ENCODE measurements around the gene ADARB2. TPM values are rescaled to one million over a fixed set of nuclear protein-coding genes. Genes with fewer than 3 reads are reported as not detected.

Gene ADARB2
- polyA plus RNA-seq, 1 of the 3 experiments (the other 2 are of a cell fraction): not detected

DNA sequence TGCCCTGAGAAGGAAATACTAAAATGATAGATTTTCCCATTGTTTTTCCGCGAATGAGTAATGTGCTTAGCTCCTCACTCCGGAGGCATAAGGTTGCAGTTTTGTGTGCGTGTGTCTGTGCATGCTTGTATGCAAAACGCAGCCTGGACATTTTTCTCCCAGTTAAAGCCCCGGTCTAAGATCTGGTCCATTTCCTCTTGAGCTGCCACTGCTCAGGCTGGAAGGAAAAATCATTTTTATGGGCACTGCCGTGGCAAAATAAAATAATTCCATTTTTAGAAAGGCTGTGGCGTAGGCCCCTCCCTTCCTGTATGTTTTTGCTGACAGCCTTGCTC is 420.5 kb downstream of the ADARB2 start:
- H3K27ac ChIP-seq (ENCODE audit: low read depth in 2 of 2, low read length in 1 of 2): peak overlapping the region in 1 of 2 experiments; percentile 28; a peak in 1 of 4 replicates
- H3K9me2 ChIP-seq: no peaks in the 10 kb centered on the region
- no peak overlapping the region for H3K4me3 ChIP-seq (ENCODE audit: low read depth in 2 of 2, low read length in 1 of 2)
- no peaks in the 10 kb centered on the region for H3F3A ChIP-seq (replicated peaks; ENCODE audit: insufficient read depth)
- H3K79me2 ChIP-seq (ENCODE audit: insufficient read depth): no peaks in the 10 kb centered on the region
- H3K4me2 ChIP-seq: no peak overlapping the region
- DNase-seq: no peak
- no peaks in the 10 kb centered on the region for H3K36me3 ChIP-seq (replicated peaks in 1 of 2; ENCODE audit: control insufficient read depth in 1 of 2, insufficient read depth in 2 of 2, low read length in 1 of 2)
- CTCF ChIA-PET: interaction anchor here (1.9 kb wide), 1 partner anchor 44 kb away, joined by 4 read pairs; no protein-coding TSS in a partner anchor
- peaks cover 0 to 6% of the 10 kb centered on the region in 2 experiments; a peak in 1 of 4 replicates for H3K4me1 ChIP-seq (ENCODE audit: control insufficient read depth in 1 of 2, insufficient read depth in 2 of 2, low read depth in 1 of 2, low read length in 1 of 2)
- no peaks in the 10 kb centered on the region for H4K20me1 ChIP-seq (ENCODE audit: insufficient read depth)
- no peak overlapping the region for H2AFZ ChIP-seq (ENCODE audit: low read depth)
- TF ChIP-seq, protein P1, sequence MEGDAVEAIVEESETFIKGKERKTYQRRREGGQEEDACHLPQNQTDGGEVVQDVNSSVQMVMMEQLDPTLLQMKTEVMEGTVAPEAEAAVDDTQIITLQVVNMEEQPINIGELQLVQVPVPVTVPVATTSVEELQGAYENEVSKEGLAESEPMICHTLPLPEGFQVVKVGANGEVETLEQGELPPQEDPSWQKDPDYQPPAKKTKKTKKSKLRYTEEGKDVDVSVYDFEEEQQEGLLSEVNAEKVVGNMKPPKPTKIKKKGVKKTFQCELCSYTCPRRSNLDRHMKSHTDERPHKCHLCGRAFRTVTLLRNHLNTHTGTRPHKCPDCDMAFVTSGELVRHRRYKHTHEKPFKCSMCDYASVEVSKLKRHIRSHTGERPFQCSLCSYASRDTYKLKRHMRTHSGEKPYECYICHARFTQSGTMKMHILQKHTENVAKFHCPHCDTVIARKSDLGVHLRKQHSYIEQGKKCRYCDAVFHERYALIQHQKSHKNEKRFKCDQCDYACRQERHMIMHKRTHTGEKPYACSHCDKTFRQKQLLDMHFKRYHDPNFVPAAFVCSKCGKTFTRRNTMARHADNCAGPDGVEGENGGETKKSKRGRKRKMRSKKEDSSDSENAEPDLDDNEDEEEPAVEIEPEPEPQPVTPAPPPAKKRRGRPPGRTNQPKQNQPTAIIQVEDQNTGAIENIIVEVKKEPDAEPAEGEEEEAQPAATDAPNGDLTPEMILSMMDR (IDR thresholded peaks at IDR 0.05): no peak
- TF ChIP-seq FOXM1 (IDR thresholded peaks at IDR 0.05; ENCODE audit: low read depth) (no peak), EP300 (IDR thresholded peaks at IDR 0.05; ENCODE audit: borderline replicate concordance in 1 of 2, low read depth in 1 of 2, low read length in 1 of 2) (no peak), ZBTB33 (IDR thresholded peaks at IDR 0.05; ENCODE audit: borderline replicate concordance, low read depth) (no peak), GABPA (IDR thresholded peaks at IDR 0.05; ENCODE audit: low read depth) (no peak), JUND (IDR thresholded peaks at IDR 0.05) (no peak), FOXJ3 (CRISPR knock-in tag; IDR thresholded peaks at IDR 0.05) (no peak)
- TF ChIP-seq, protein P2, sequence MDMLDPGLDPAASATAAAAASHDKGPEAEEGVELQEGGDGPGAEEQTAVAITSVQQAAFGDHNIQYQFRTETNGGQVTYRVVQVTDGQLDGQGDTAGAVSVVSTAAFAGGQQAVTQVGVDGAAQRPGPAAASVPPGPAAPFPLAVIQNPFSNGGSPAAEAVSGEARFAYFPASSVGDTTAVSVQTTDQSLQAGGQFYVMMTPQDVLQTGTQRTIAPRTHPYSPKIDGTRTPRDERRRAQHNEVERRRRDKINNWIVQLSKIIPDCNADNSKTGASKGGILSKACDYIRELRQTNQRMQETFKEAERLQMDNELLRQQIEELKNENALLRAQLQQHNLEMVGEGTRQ (IDR thresholded peaks at IDR 0.05; ENCODE audit: borderline replicate concordance, low read depth, low read length): no peak
- 51% methylated on average over 8 of the region's 8 CpGs for WGBS (ENCODE audit: low lambda C conversion rate)
- POLR2A ChIA-PET: no interaction called here
- H3K9ac ChIP-seq: no peak overlapping the region
- H3K9me3 ChIP-seq: no peaks in the 10 kb centered on the region
- H3K27me3 ChIP-seq (ENCODE audit: insufficient read depth): no peaks in the 10 kb centered on the region

DNA sequence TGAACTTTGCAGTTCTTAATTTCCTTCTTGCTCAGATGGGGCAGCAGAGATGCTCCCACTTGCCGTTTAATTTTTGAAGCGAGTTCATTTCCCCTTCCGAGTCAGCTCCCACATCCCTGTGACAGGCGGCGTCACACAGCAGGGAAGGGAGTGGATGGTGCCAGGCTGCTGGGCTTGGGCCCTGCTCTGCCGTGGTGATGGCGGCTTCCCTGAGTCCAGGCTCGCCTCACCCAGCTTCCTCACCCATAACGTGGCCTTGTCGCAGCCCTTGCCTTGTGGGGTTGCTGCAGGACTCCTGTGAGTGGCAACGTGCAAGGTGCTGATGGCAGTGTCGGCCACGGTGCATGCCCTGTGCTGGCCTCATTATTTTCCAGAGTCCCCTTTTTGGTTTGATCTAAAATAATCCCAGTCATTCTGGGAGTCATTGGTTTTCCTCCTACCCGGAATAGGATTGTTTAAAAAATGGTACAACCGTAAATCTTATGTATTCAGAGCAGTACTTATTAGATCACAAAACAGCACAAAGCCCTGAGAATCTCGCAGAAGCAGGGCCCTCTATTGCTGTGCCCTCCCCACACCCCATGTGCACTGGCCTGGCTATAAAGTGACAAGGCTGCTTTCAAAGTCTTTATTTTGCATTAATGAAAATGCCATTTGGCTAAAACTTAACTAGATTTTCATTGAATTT is 421.1 kb downstream of the ADARB2 start:
- Histone ChIP-seq H4K20me1 (ENCODE audit: insufficient read depth) (no peaks in the 10 kb centered on the region), H3K4me1 (ENCODE audit: control insufficient read depth in 1 of 2, insufficient read depth in 2 of 2, low read depth in 1 of 2, low read length in 1 of 2) (peaks cover 0 to 6% of the 10 kb centered on the region in 2 experiments; a peak in 1 of 4 replicates)
- CTCF ChIA-PET: interaction anchor here (0.8 to 1.9 kb wide), 3 partner anchors 44 to 109 kb away, joined by 3 to 4 read pairs (median 3); no protein-coding TSS in a partner anchor
- TF ChIP-seq FOSL2 (IDR thresholded peaks at IDR 0.05; ENCODE audit: borderline replicate concordance, low read depth) (no peak), MXI1 (IDR thresholded peaks at IDR 0.05; ENCODE audit: low read depth, low read length) (no peak), CHD2 (IDR thresholded peaks at IDR 0.05; ENCODE audit: low read length, partially characterized antibody) (no peak), TCF12 (IDR thresholded peaks at IDR 0.05) (no peak), EP300 (IDR thresholded peaks at IDR 0.05; ENCODE audit: borderline replicate concordance in 1 of 2, low read depth in 1 of 2, low read length in 1 of 2) (no peak), EZH2phosphoT487 (IDR thresholded peaks at IDR 0.05; ENCODE audit: borderline replicate concordance, low read depth) (no peak), REST (IDR thresholded peaks at IDR 0.05; ENCODE audit: low read depth, low read length) (no peak), RCOR1 (IDR thresholded peaks at IDR 0.05; ENCODE audit: low read length) (no peak)
- TF ChIP-seq, protein P3, sequence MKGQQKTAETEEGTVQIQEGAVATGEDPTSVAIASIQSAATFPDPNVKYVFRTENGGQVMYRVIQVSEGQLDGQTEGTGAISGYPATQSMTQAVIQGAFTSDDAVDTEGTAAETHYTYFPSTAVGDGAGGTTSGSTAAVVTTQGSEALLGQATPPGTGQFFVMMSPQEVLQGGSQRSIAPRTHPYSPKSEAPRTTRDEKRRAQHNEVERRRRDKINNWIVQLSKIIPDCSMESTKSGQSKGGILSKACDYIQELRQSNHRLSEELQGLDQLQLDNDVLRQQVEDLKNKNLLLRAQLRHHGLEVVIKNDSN (IDR thresholded peaks at IDR 0.05; ENCODE audit: borderline replicate concordance, low read depth): no peak

More for the DNA sequence above, 421.1 kb downstream of the ADARB2 start:
- POLR2A ChIA-PET: no interaction called here
- Histone ChIP-seq H3K4me3 (ENCODE audit: low read depth in 2 of 2, low read length in 1 of 2) (no peak overlapping the region), H3K9me2 (no peaks in the 10 kb centered on the region), H3K36me3 (replicated peaks in 1 of 2; ENCODE audit: control insufficient read depth in 1 of 2, insufficient read depth in 2 of 2, low read length in 1 of 2) (no peaks in the 10 kb centered on the region), H3K79me2 (ENCODE audit: insufficient read depth) (no peaks in the 10 kb centered on the region), H3K27ac (ENCODE audit: low read depth in 2 of 2, low read length in 1 of 2) (peak overlapping the region in 1 of 2 experiments; percentile 28; a peak in 1 of 4 replicates), H3F3A (replicated peaks; ENCODE audit: insufficient read depth) (no peaks in the 10 kb centered on the region), H3K9me3 (no peaks in the 10 kb centered on the region), H3K9ac (no peak overlapping the region), H3K27me3 (ENCODE audit: insufficient read depth) (no peaks in the 10 kb centered on the region), H2AFZ (ENCODE audit: low read depth) (no peak overlapping the region), H3K4me2 (no peak overlapping the region)
- no peak for DNase-seq
- WGBS (ENCODE audit: low lambda C conversion rate): 49% methylated on average over 16 of the region's 16 CpGs
